ENCODE results near the gene STAB2.
A peak's percentile ranks its signal among the peaks of the same experiment; 100 is the strongest.

Gene STAB2

GRCh38 chr12:103697971-103698751 lies 111.1 kb downstream of the STAB2 start:
- DNase-seq: no peak

- no peak for DNase-seq
Observed at GRCh38 chr12:103698752-103699560, 111.9 kb downstream of the STAB2 start.

- no peak for DNase-seq
Observed at GRCh38 chr12:103705098-103705497, 118.0 kb downstream of the STAB2 start.

- DNase-seq: no peak
Observed at GRCh38 chr12:103705927-103706326, 118.9 kb downstream of the STAB2 start.

- no peak for DNase-seq
Observed at GRCh38 chr12:103707446-103707845, 120.4 kb downstream of the STAB2 start.

GRCh38 chr12:103710544-103710943 lies 123.5 kb downstream of the STAB2 start:
- DNase-seq: no peak

- no peak for DNase-seq
Observed at GRCh38 chr12:103712216-103712615, 125.1 kb downstream of the STAB2 start.

GRCh38 chr12:103715494-103715893 lies 128.4 kb downstream of the STAB2 start:
- DNase-seq: no peak

- no peak for DNase-seq
Observed at GRCh38 chr12:103716517-103717196, 129.6 kb downstream of the STAB2 start.

GRCh38 chr12:103725398-103725797 lies 138.3 kb downstream of the STAB2 start:
- DNase-seq: no peak

GRCh38 chr12:103727638-103728037 lies 140.6 kb downstream of the STAB2 start:
- no peak for DNase-seq

- no peak for DNase-seq
Observed at GRCh38 chr12:103728323-103728722, 141.2 kb downstream of the STAB2 start.

GRCh38 chr12:103729499-103729898 lies 142.4 kb downstream of the STAB2 start:
- DNase-seq: no peak

GRCh38 chr12:103731539-103731938 lies 144.5 kb downstream of the STAB2 start:
- DNase-seq: no peak

- no peak for DNase-seq
Observed at GRCh38 chr12:103734863-103735262, 147.8 kb downstream of the STAB2 start.

GRCh38 chr12:103735291-103735690 lies 148.2 kb downstream of the STAB2 start:
- DNase-seq: no peak

GRCh38 chr12:103736572-103736971 lies 149.5 kb downstream of the STAB2 start:
- DNase-seq: no peak

- no peak for DNase-seq
Observed at GRCh38 chr12:103737881-103738280, 150.8 kb downstream of the STAB2 start.

GRCh38 chr12:103742349-103742932 lies 155.4 kb downstream of the STAB2 start:
- DNase-seq: peak; percentile 79

GRCh38 chr12:103743788-103744187 lies 156.7 kb downstream of the STAB2 start:
- no peak for DNase-seq

- no peak for DNase-seq
Observed at GRCh38 chr12:103745962-103746361, 158.9 kb downstream of the STAB2 start.

GRCh38 chr12:103748002-103748401 lies 160.9 kb downstream of the STAB2 start:
- no peak for DNase-seq

GRCh38 chr12:103748875-103749274 lies 161.8 kb downstream of the STAB2 start:
- DNase-seq: no peak
